Osteocyte (in vitro differentiated cells): ENCODE results near the gene BARHL2. TPM values are rescaled to one million over a fixed set of nuclear protein-coding genes. Genes with fewer than 3 reads are reported as not detected.

ENCODE experiments used
- DNase-seq: peaks from one replicate; pipeline ENCODE4 v3.0.0; 2021; ENCODE audit warnings: mixed read lengths; ENCODE audit not compliant: unreplicated experiment; ENCODE audit errors: extremely low spot score
- H3K27ac Mint-ChIP-seq: one replicate; pipeline ENCODE4 v1.8.0; 2021; ENCODE audit warnings: mild to moderate bottlenecking, mixed read lengths; ENCODE audit not compliant: unreplicated experiment
- H3K27me3 Mint-ChIP-seq: one replicate; pipeline ENCODE4 v1.8.0; 2021; ENCODE audit warnings: mixed read lengths; ENCODE audit not compliant: unreplicated experiment
- H3K36me3 Mint-ChIP-seq: one replicate; pipeline ENCODE4 v1.8.0; 2021; ENCODE audit warnings: mixed read lengths; ENCODE audit not compliant: unreplicated experiment
- H3K4me1 Mint-ChIP-seq: one replicate; pipeline ENCODE4 v1.8.0; 2021; ENCODE audit warnings: mixed read lengths; ENCODE audit not compliant: unreplicated experiment
- H3K4me3 Mint-ChIP-seq: one replicate; pipeline ENCODE4 v1.8.0; 2021; ENCODE audit warnings: mild to moderate bottlenecking, moderate library complexity, mixed read lengths; ENCODE audit not compliant: unreplicated experiment
- H3K9me3 Mint-ChIP-seq: one replicate; pipeline ENCODE4 v1.8.0; 2021; ENCODE audit warnings: mixed read lengths; ENCODE audit not compliant: unreplicated experiment
- CTCF ChIP-seq: fragments of 200-600 bp; sonication (generic); IDR thresholded peaks from 2 replicates; pipeline ENCODE4 v1.5.0; 2021; ENCODE audit warnings: antibody characterized with exemption, mild to moderate bottlenecking, moderate library complexity
- total RNA-seq: library from RNA; stranded (reverse); gene quantifications from 2 replicates; pipeline ENCODE4 v1.2.1, GENCODE V29; 2021

The BARHL2 gene
- total RNA-seq, 1 donor from 2014 or later = not detected

- peaks cover 14% of the 10 kb centered on the region for H3K9me3 Mint-ChIP-seq
- TF ChIP-seq CTCF = peak; percentile 75
- H3K27me3 Mint-ChIP-seq = peaks cover 84% of the 10 kb centered on the region
- H3K4me1 Mint-ChIP-seq = peaks cover 50% of the 10 kb centered on the region
- peaks cover 4% of the 10 kb centered on the region for H3K36me3 Mint-ChIP-seq
- H3K4me3 Mint-ChIP-seq = no peak overlapping the region
- DNase-seq = no peak
- H3K27ac Mint-ChIP-seq = no peak overlapping the region
Observed at GRCh38 chr1:90721210-90722194, 4.4 kb upstream of the BARHL2 start.

GRCh38 chr1:90720145-90720636, 3.1 kb upstream of the BARHL2 start:
- peaks cover 14% of the 10 kb centered on the region for H3K9me3 Mint-ChIP-seq
- H3K4me1 Mint-ChIP-seq = peaks cover 38% of the 10 kb centered on the region
- TF ChIP-seq CTCF = no peak
- no peak overlapping the region for H3K27ac Mint-ChIP-seq
- no peak overlapping the region for H3K4me3 Mint-ChIP-seq
- DNase-seq = no peak
- peaks cover 4% of the 10 kb centered on the region for H3K36me3 Mint-ChIP-seq
- peaks cover 83% of the 10 kb centered on the region for H3K27me3 Mint-ChIP-seq

- Mint-ChIP-seq H3K36me3 (peaks cover 4% of the 10 kb centered on the region), H3K9me3 (peaks cover 14% of the 10 kb centered on the region), H3K4me3 (peak overlapping the region; percentile 11), H3K4me1 (peaks cover 35% of the 10 kb centered on the region), H3K27ac (no peak overlapping the region), H3K27me3 (peaks cover 86% of the 10 kb centered on the region)
- TF ChIP-seq CTCF = no peak
- no peak for DNase-seq
Observed at GRCh38 chr1:90719330-90720144, 2.4 kb upstream of the BARHL2 start.

GRCh38 chr1:90718411-90719329, 1.6 kb upstream of the BARHL2 start:
- Mint-ChIP-seq H3K36me3 (peaks cover 4% of the 10 kb centered on the region), H3K4me3 (peak overlapping the region; percentile 76), H3K27ac (no peak overlapping the region), H3K4me1 (peaks cover 31% of the 10 kb centered on the region), H3K9me3 (peaks cover 14% of the 10 kb centered on the region), H3K27me3 (peaks cover 86% of the 10 kb centered on the region)
- TF ChIP-seq CTCF = no peak
- DNase-seq = no peak
